Naive B cell (primary cell): Measurements from ENCODE around the gene UCN. TPM values are rescaled to one million over a fixed set of nuclear protein-coding genes. Genes with fewer than 3 reads are reported as not detected.
"Not testable (repeated sequence)": the region's sequence is repeated elsewhere in the genome, so short reads cannot be mapped to it uniquely, and the experiment has no call there.

ENCODE experiments used
- ATAC-seq, 2 donors: fragments of 150-1000 bp; cut with Tn5 transposase; 2 replicates each; pipeline ENCODE4 v1.10.0; 2021; ENCODE audit warnings: low read depth in 2 of 2, mild to moderate bottlenecking in 2 of 2, moderate library complexity in 2 of 2
- DNase-seq: peaks from one replicate; pipeline ENCODE4 v3.0.0; 2022
- H3K27ac Mint-ChIP-seq, 6 donors: one replicate each; pipeline ENCODE4 v1.8.0; 2020 to 2022; ENCODE audit warnings: mild to moderate bottlenecking in 6 of 6, mixed read lengths in 6 of 6, moderate library complexity in 5 of 6, inconsistent platforms in 2 of 6
- H3K27me3 Mint-ChIP-seq, 3 donors: one replicate each; pipeline ENCODE4 v1.8.0; 2021 to 2022; ENCODE audit warnings: mixed read lengths in 3 of 3, mild to moderate bottlenecking in 1 of 3
- H3K36me3 Mint-ChIP-seq, 2 donors: one replicate each; pipeline ENCODE4 v1.8.0; 2020 to 2022; ENCODE audit warnings: mixed read lengths in 2 of 2, inconsistent platforms in 1 of 2, mild to moderate bottlenecking in 1 of 2
- H3K4me1 Mint-ChIP-seq, 3 donors: one replicate each; pipeline ENCODE4 v1.8.0; 2020 to 2022; ENCODE audit warnings: mixed read lengths in 3 of 3, inconsistent platforms in 1 of 3, mild to moderate bottlenecking in 1 of 3, moderate library complexity in 1 of 3
- H3K4me3 Mint-ChIP-seq, 8 donors: one replicate each; pipeline ENCODE4 v1.8.0; 2020 to 2022; ENCODE audit warnings: mild to moderate bottlenecking in 8 of 8, mixed read lengths in 8 of 8, moderate library complexity in 8 of 8, inconsistent platforms in 2 of 8
- H3K9me3 Mint-ChIP-seq, 7 donors: one replicate each; pipeline ENCODE4 v1.8.0; 2020 to 2022; ENCODE audit warnings: mixed read lengths in 7 of 7, mild to moderate bottlenecking in 5 of 7, inconsistent platforms in 2 of 7, moderate library complexity in 1 of 7
- polyA plus RNA-seq, 6 donors: library from polyadenylated mRNA; unstranded; fragments of 300-500 nt; fragmentation: Illumina TruSeq; gene quantifications; one replicate each; pipeline ENCODE4 v1.2.3, GENCODE V29; 2021; ENCODE audit warnings: low read depth in 6 of 6

The UCN gene
- polyA plus RNA-seq, result 1 to 10 TPM in 1 of 6 donors, under 1 TPM in 3, not detected in 2; 0.55 to 1.4 (median 0.91) TPM

- Mint-ChIP-seq H3K4me3 (peak within 1 kb of the TSS in 4 of 8 donors; percentile 29 to 61 (median 39)), H3K27ac (no peak within 1 kb of the TSS), H3K4me1 (peaks cover 3 to 15% (median 9%) of the 10 kb centered on the region in 3 donors), H3K27me3 (peaks cover 11 to 32% (median 16%) of the 10 kb centered on the region in 3 donors), H3K36me3 (peaks cover 13 to 27% of the 10 kb centered on the region in 2 donors), H3K9me3 (no peaks in the 10 kb centered on the region)
- no peak for ATAC-seq
- DNase-seq, result no peak
Observed at GRCh38 chr2:27308359-27308881, at the start of gene UCN. Gene UCN (minus strand): TSS chr2:27308445. CDS start chr2:27307895, 550 bp downstream.

DNA sequence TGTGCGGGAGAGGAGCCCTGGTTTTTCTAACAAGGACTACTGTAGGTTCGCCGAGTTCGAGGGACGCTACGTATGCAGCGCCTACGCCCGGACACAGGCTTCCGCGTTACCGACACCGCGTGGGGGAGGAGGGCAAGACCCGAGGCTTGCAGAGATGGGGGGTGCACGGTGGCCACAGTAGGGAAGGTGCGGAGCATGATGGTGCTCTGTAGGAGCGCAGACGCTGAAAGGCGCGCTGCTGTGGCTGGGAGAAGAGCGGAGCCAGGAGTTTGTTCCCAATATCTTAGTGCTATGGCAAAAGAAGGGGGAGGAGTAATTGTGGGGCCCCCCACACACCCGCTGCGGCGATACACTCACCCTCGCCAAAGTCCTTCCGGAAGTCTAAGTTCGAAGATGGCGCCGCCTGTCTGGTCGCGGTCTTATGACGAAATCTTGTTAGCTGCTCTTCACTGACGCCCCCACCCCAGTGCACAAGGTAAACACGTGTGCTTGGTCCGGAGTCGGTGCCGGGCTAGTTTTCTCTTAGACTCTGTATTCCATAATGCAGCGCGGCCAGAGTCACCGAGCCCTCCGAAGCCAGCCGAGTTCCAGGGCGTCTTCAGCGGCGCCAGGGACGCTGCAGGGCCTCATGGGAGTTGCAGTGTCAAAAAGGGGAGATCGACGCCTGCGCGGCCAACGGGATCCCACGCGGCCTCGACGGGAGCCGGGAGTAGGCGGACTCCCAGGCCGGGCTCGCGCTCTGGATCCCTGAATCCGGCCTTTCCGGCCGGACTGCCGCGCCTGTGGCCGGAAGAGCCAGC, 48.3 kb upstream of the UCN start, which contains the start of gene GTF3C2:
Gene GTF3C2, minus strand, starts transcription at position 383 of the 800 bp plus-strand sequence. CDS start 13,210 bp downstream, outside the sequence.
- Mint-ChIP-seq H3K27ac (peak within 1 kb of the TSS; percentile 98 to 100 (median 99)), H3K4me1 (peaks cover 35 to 59% (median 50%) of the 10 kb centered on the region in 3 donors), H3K27me3 (no peaks in the 10 kb centered on the region), H3K4me3 (peak within 1 kb of the TSS; percentile 90 to 100 (median 99)), H3K36me3 (peaks cover 0 to 9% of the 10 kb centered on the region in 2 donors), H3K9me3 (no peaks in the 10 kb centered on the region)
- DNase-seq (peak; percentile 94), ATAC-seq (peak; percentile 82 to 86)

DNA sequence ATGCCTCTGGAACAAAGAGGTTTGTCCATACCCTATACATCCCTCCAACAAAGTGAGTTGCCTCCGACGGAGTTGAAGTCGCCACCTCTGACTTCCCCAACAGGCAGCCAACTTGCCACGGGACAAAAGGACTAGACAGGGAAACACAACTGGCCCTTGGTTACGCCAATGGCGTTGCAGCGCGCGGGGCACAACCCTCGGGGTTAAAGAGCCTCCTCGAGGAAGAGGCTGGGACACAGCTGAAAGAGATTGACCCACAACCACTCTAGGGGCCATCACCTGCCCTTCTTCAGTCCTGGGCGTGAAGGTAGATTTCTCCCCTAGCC, 47.8 kb upstream of the UCN start:
- Mint-ChIP-seq H3K4me1 (peaks cover 35 to 63% (median 51%) of the 10 kb centered on the region in 3 donors), H3K27me3 (no peaks in the 10 kb centered on the region), H3K4me3 (peak overlapping the region; percentile 90 to 100 (median 99)), H3K36me3 (peaks cover 0 to 9% of the 10 kb centered on the region in 2 donors), H3K27ac (peak overlapping the region; percentile 98 to 100 (median 99)), H3K9me3 (no peaks in the 10 kb centered on the region)
- ATAC-seq (peak; percentile 18 to 26), DNase-seq (no peak)

- Mint-ChIP-seq H3K36me3 (peaks cover 5 to 9% of the 10 kb centered on the region in 2 donors), H3K4me3 (peak overlapping the region in 5 of 8 donors; percentile 20 to 90 (median 37)), H3K27ac (peak overlapping the region in 2 of 6 donors; percentile 45 to 63), H3K9me3 (no peaks in the 10 kb centered on the region), H3K4me1 (peaks cover 41 to 71% (median 56%) of the 10 kb centered on the region in 3 donors), H3K27me3 (no peaks in the 10 kb centered on the region)
- ATAC-seq, result no peak
- DNase-seq, result no peak
Observed at GRCh38 chr2:27354597-27354927, 46.3 kb upstream of the UCN start.

DNA sequence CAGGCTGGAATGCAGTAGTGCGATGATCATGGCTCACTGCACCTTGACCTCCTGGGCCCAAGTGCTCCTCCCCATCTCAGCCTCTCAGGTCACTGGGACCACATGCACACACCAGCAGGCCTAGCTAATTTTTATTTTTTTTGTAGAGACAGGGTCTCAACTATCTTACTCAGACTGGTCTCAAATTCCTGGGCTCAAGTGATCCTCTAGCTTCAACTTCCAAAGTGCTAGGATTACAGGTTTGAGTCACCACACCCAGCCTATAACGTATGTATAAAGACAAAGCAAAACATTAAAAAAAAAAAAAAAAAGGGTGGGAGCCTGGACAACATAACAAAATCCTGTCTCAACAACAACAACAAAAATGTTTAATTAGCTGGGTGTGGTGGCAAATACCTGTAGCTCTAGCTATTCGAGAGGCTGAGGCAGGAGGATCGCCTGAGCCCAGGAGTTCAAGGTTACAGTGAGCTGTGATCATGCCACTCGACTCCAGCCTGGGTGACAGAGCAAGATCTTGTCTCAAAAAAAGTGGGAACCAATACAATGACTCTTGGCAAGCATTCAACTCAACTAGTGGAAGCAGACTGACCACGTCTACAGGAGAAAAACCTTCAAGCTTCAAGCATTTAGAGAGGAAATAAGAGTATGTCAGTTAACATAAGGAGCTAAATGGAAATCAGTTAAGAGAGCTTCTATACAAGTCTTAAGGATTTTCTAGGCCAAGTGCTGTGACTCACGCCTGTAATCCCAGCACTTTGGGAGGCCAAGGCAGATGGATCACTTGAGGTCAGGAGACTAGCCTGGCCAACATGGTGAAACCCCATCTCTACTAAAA, 45.7 kb upstream of the UCN start:
- peaks cover 5 to 9% of the 10 kb centered on the region in 2 donors for H3K36me3 Mint-ChIP-seq
- H3K4me3 Mint-ChIP-seq, result peak overlapping the region in 7 of 8 donors; percentile 24 to 90 (median 46)
- peak overlapping the region in 3 of 6 donors; percentile 45 to 63 (median 59) for H3K27ac Mint-ChIP-seq
- DNase-seq, result no peak
- ATAC-seq, result no peak
- H3K4me1 Mint-ChIP-seq, result peaks cover 41 to 74% (median 56%) of the 10 kb centered on the region in 3 donors
- H3K27me3 Mint-ChIP-seq, result no peaks in the 10 kb centered on the region
- no peaks in the 10 kb centered on the region for H3K9me3 Mint-ChIP-seq

- not testable (repeated sequence) for H3K27me3 Mint-ChIP-seq, H3K36me3 Mint-ChIP-seq, DNase-seq, ATAC-seq, H3K9me3 Mint-ChIP-seq, H3K27ac Mint-ChIP-seq
- Mint-ChIP-seq H3K4me1 (peaks cover 37 to 71% (median 56%) of the 10 kb centered on the region in 3 donors), H3K4me3 (peak overlapping the region in 1 of 8 donors; percentile 90)
Observed at GRCh38 chr2:27353386-27353761, 45.1 kb upstream of the UCN start.

DNA sequence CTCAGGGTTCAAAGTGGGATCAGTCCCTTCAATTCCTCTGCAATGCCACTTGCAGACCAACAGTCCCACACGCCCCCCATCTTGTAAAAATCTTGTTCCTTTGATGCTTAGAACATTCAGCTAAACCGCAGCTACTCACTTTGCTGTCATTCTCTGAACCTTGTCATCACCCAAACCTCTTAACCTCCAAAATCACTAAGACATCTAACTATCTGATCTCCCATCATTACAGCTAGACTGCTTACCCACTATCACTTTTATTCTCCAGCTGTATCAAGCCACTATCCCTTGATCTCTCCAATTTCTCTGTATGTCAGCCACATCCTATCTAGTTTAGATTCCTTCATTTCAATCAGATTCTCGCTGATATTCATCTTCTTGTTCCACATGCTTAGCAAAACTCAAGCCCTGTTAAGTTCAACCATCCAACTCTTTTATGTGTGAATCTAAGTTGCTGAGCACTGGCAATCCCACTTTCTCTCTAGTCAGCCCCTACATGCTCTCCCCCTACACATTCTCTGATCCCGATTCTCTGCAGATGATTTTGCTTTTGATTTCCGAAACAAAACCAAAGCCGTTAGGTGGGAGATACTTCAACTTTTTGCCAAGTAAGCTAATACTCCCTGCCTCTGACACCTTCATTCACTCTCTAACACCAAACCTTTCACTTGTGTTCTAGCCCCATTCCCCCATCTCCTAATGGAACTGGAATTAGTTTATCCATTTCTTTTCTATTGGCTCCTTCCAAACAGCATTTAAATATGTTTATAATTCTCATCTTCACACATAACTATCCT, 43.8 kb upstream of the UCN start:
- Mint-ChIP-seq H3K27ac (peak overlapping the region in 2 of 6 donors; percentile 29 to 62), H3K27me3 (no peaks in the 10 kb centered on the region), H3K4me3 (peak overlapping the region in 2 of 8 donors; percentile 9 to 32), H3K9me3 (no peaks in the 10 kb centered on the region), H3K36me3 (peaks cover 7 to 10% of the 10 kb centered on the region in 2 donors), H3K4me1 (peaks cover 34 to 71% (median 54%) of the 10 kb centered on the region in 3 donors)
- ATAC-seq, result no peak
- no peak for DNase-seq

- H3K4me3 Mint-ChIP-seq, result no peak overlapping the region
- peaks cover 0 to 10% of the 10 kb centered on the region in 2 donors for H3K36me3 Mint-ChIP-seq
- H3K4me1 Mint-ChIP-seq, result peaks cover 35 to 57% (median 51%) of the 10 kb centered on the region in 3 donors
- no peaks in the 10 kb centered on the region for H3K27me3 Mint-ChIP-seq
- no peak for ATAC-seq
- no peaks in the 10 kb centered on the region for H3K9me3 Mint-ChIP-seq
- H3K27ac Mint-ChIP-seq, result peak overlapping the region in 3 of 6 donors; percentile 33 to 88 (median 56)
- DNase-seq, result no peak
Observed at GRCh38 chr2:27350106-27350693, 42.0 kb upstream of the UCN start.

GRCh38 chr2:27347641-27348040, 39.4 kb upstream of the UCN start:
- Mint-ChIP-seq H3K4me1 (peaks cover 32 to 45% (median 43%) of the 10 kb centered on the region in 3 donors), H3K27me3 (no peaks in the 10 kb centered on the region), H3K27ac (no peak overlapping the region), H3K36me3 (peaks cover 0 to 10% of the 10 kb centered on the region in 2 donors), H3K9me3 (no peaks in the 10 kb centered on the region), H3K4me3 (no peak overlapping the region)
- DNase-seq (no peak), ATAC-seq (no peak)

GRCh38 chr2:27336173-27336572, 27.9 kb upstream of the UCN start:
- no peak overlapping the region for H3K27ac Mint-ChIP-seq
- no peak for ATAC-seq
- peaks cover 24 to 47% of the 10 kb centered on the region in 2 donors for H3K36me3 Mint-ChIP-seq
- no peaks in the 10 kb centered on the region for H3K9me3 Mint-ChIP-seq
- no peak overlapping the region for H3K4me3 Mint-ChIP-seq
- H3K4me1 Mint-ChIP-seq, result peaks cover 0 to 4% (median 0%) of the 10 kb centered on the region in 3 donors
- DNase-seq, result no peak
- no peaks in the 10 kb centered on the region for H3K27me3 Mint-ChIP-seq

DNA sequence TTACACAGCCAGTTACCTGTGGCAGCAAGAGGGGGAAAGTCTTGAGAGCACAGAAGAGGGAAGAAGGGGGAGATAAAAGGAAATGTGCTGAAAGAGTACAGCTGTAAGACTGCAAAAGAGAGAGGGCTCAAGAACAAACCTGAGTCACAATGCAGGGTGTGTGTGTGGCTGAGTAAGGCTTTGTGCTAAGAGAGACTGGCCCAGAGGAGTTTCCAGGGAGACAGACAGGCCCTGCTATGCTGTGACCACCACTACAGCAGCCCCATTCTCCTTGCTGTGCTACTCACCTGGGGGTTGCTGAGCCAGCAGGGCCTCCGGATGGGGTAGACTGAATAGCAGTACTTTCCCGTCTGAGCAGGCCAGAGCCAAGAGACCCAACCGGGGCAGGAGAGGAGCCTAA, 27.1 kb upstream of the UCN start:
- Mint-ChIP-seq H3K9me3 (no peaks in the 10 kb centered on the region), H3K4me1 (peaks cover 0 to 4% (median 0%) of the 10 kb centered on the region in 3 donors), H3K27me3 (no peaks in the 10 kb centered on the region), H3K27ac (peak overlapping the region in 1 of 6 donors; percentile 49), H3K36me3 (peaks cover 24 to 39% of the 10 kb centered on the region in 2 donors), H3K4me3 (no peak overlapping the region)
- no peak for ATAC-seq
- no peak for DNase-seq

DNA sequence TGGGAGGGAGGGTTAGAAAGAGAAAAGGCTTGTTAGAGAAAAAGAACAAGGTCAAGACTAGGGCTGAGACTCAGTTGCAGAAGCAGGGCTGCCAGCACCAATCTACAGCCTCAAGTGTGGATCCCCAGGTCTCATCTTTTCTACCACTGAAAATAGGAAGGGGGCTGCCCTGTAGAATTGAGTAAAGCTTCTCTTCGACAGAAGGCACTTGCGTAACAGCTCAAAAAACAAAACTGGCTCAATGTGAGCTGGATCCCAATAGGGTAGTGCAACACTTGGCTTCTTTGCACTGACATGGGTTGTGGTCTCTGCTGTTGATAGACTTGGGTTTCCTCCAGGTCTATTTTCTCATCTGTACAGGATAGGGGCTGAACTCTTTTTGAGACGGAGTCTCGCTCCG, 16.5 kb upstream of the UCN start:
- H3K27ac Mint-ChIP-seq, result peak overlapping the region in 3 of 6 donors; percentile 56 to 99 (median 83)
- H3K27me3 Mint-ChIP-seq, result no peaks in the 10 kb centered on the region
- ATAC-seq, result no peak
- H3K4me3 Mint-ChIP-seq, result peak overlapping the region; percentile 27 to 100 (median 72)
- peaks cover 20 to 22% (median 21%) of the 10 kb centered on the region in 3 donors for H3K4me1 Mint-ChIP-seq
- no peak for DNase-seq
- H3K9me3 Mint-ChIP-seq, result no peaks in the 10 kb centered on the region
- H3K36me3 Mint-ChIP-seq, result peaks cover 20 to 22% of the 10 kb centered on the region in 2 donors
